AG09309 (cell line): ENCODE data around the gene ZNF215.
"Not testable (repeated sequence)": the region's sequence is repeated elsewhere in the genome, so short reads cannot be mapped to it uniquely, and the experiment has no call there.

ENCODE experiments used
- DNase-seq: peaks from one replicate; pipeline ENCODE4 v3.0.0-alpha.2; 2010; ENCODE audit warnings: low read depth
- H3K4me3 ChIP-seq: 2 replicates; pipeline ENCODE4 v1.5.1; 2011; ENCODE audit warnings: mild to moderate bottlenecking, low read depth, low read length, moderate library complexity; ENCODE audit not compliant: control insufficient read depth
- TF ChIP-seq, protein P1 (sequence below): IDR thresholded peaks from 2 replicates; pipeline ENCODE4 v1.5.1; 2011; ENCODE audit warnings: mild to moderate bottlenecking, low read depth, low read length, inconsistent platforms; ENCODE audit not compliant: insufficient read depth, control insufficient read depth; ENCODE audit errors: missing control alignments

The ZNF215 gene

DNA sequence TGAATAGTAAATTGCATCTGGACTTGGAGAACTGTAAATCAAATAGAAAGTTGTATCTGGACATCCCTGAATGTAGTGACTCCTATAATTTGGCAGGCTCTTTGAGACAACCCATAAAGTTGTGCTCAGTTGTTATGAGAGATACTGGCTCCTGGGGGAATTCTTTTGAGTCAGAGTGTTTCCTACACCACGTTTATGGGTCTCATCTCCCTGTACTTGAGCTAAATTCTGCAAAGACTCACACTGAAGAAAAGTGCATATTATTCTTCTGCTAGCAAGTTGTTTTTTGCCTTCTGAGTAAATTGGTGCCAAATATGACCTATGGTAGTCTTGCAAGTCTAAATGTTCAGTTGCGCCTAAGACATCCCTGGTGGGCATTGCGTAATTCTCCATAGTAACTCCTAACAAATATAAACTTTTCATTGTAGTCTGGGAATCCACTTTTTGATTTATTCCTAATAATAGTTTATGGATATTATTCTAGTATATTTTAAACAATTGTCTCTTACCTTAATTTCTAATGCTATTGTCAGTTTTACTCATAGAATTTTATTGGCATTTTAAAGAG is 5.0 kb downstream of the ZNF215 start:
- no peak for DNase-seq

DNA sequence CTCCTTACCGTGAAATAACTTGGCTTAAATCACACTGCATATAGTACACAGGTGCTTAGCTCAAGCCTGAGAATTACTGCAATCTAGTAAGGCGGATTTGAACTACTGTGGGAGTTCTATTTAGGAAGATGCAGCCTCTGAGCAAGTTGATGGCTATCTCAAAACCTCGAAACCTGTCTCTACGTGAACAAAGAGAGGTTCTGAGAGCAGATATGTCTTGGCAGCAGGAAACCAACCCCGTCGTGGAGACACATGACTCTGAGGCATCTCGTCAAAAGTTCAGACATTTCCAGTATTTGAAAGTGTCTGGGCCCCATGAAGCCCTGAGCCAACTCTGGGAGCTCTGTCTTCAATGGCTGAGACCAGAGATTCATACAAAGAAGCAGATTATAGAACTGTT is 5.9 kb downstream of the ZNF215 start:
- TF ChIP-seq, protein P1, sequence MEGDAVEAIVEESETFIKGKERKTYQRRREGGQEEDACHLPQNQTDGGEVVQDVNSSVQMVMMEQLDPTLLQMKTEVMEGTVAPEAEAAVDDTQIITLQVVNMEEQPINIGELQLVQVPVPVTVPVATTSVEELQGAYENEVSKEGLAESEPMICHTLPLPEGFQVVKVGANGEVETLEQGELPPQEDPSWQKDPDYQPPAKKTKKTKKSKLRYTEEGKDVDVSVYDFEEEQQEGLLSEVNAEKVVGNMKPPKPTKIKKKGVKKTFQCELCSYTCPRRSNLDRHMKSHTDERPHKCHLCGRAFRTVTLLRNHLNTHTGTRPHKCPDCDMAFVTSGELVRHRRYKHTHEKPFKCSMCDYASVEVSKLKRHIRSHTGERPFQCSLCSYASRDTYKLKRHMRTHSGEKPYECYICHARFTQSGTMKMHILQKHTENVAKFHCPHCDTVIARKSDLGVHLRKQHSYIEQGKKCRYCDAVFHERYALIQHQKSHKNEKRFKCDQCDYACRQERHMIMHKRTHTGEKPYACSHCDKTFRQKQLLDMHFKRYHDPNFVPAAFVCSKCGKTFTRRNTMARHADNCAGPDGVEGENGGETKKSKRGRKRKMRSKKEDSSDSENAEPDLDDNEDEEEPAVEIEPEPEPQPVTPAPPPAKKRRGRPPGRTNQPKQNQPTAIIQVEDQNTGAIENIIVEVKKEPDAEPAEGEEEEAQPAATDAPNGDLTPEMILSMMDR, result no peak
- DNase-seq, result no peak
- no peak overlapping the region for H3K4me3 ChIP-seq

More for the DNA sequence above, 5.0 kb downstream of the ZNF215 start:
- H3K4me3 ChIP-seq, result no peak overlapping the region
- TF ChIP-seq, protein P1, result no peak

DNA sequence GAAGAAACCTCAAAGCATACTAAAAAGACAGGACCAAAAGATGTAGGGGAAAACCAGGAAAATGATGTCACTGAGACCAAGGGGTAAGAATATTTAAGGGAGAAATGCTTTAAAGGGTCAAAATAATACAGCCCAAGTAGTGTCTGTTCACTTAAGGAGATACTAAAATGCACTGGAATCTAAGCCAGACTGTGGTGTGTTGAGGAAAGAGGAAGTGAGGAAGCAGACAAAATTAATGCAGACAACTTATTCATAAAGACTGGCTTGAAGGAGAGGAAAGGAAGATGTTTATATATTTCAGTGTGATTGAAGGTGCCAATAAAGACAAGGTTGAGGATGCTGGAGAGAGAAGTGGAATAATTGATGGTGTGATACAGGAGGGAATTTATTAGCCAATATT is 15.7 kb downstream of the ZNF215 start:
- no peak for DNase-seq
- TF ChIP-seq, protein P1, result no peak
- no peak overlapping the region for H3K4me3 ChIP-seq

DNA sequence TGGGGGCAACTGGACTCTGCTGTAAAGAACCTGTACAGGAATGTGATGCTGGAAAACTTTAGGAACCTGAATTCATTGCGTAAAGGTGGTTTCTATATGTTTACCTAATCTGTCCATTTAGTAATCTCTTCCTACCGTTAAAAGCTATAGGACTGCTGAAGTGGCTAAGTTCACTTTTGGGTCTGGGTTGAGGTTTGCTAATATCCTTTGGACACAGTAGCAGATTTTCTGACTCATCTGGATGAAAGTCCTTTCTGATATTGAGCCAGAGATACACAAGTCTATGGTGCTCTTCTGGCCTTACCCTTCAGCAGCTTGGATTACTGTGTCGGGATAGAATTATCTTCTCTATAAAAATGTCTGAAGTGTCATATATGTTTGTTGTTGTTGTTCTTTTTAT is 16.9 kb downstream of the ZNF215 start:
- TF ChIP-seq, protein P1, result no peak
- no peak overlapping the region for H3K4me3 ChIP-seq
- no peak for DNase-seq

DNA sequence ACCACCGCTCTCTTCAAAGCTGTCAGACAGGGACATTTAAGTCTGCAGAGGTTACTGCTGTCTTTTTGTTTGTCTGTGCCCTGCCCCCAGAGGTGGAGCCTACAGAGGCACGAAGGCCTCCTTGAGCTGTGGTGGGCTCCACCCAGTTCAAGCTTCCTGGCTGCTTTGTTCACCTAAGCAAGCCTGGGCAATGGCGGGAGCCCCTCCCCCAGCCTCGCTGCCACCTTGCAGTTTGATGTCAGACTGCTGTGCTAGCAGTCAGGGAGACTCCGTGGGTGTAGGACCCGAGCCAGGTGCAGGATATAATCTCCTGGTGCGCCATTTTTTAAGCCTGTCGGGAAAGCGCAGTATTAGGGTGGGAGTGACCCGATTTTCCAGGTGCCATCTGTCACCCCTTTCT is 28.0 kb downstream of the ZNF215 start:
- not testable (repeated sequence) for H3K4me3 ChIP-seq, DNase-seq

DNA sequence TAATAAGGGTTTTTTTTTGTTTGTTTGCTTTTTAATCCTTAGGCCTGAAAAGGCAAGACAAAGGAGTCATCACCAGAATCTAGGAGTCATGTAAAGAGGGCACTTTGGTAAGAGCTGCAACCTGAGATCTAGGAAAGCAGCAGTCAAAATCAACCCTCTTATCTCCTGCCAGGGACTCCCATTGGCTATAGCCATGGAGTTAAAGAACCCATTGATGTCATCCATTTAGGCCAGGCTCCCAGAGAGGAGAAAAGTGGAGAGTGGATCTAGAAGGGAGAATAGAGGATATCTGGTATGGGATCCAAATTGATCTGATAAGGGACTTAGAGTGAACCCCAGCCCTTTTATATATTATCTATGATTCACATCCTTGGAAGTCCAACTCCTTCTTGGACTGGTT is 35.9 kb downstream of the ZNF215 start:
- no peak overlapping the region for H3K4me3 ChIP-seq
- TF ChIP-seq, protein P1, result no peak
- no peak for DNase-seq

DNA sequence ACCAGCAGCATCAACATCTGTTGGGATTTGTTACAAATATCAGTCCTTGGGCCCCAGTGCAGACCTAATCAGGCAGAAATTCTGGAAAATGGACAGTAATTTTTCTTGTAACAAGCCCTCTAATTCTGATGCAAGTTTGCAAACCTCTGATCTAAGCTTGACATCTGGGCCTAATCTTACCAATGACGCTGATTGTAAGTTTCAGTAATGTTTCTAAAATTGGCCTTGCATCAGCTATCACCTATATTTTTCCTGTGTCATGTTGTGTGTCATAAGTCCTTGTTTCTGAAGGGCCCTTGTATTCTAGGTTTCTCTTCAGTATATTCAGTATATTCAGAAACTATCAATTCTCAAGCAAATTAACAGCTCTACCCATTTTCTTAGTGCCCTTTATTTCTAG is 36.4 kb downstream of the ZNF215 start:
- TF ChIP-seq, protein P1, result no peak
- H3K4me3 ChIP-seq, result no peak overlapping the region
- DNase-seq, result no peak

DNA sequence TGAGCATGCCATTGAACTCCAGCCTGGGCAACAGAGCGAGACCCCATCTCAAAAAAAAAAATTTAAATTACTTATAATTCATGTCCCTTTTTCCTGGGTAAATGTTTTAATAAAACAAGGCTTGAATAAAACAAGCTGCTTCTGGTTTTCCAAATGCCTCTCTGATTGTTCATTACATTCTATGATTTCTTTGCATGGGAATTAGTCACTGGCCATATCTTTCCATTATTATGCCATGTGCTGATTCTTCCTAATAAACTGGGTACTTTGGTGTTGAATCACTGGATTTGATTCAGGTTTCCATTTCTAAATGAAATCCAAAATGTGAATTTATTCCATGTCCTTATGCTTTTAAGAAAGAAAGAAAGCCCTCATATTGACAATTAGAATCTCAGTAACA is 42.6 kb downstream of the ZNF215 start:
- H3K4me3 ChIP-seq, result no peak overlapping the region
- DNase-seq, result peak; percentile 67
- TF ChIP-seq, protein P1, result no peak

DNA sequence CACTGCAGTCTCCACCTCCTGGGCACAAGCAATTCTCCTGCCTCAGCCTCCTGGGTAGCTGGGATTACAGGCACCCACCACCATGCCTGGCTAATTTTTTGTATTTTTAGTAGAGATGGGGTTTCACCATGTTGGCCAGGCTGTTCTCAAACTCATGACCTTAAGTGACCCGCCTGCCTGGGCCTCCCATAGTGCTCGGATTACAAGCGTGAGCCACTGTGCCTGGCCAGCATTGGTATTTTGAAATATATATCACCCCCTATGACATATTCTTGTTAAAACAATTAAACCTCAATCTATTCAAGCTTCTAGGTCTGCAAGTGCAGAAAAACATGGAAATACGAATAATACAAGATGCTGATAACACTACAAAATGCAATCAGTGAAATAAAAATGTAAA is 43.6 kb downstream of the ZNF215 start:
- H3K4me3 ChIP-seq, DNase-seq: not testable (repeated sequence)
